A549 (cell line): ENCODE data around the gene AP4S1.

Experiments
- GATA3 ChIP-seq: IDR thresholded peaks from 2 replicates; pipeline ENCODE4 v1.6.1; 2012; ENCODE audit warnings: borderline replicate concordance
- JUN ChIP-seq, 2 experiments: fragments of >200 bp; sonication (Bioruptor Twin); formaldehyde crosslinking; IDR thresholded peaks; 2 replicates in 1 of 2; 3 replicates in 1 of 2; pipeline ENCODE4 v1.6.1; 2016 to 2017
- KDM1A ChIP-seq: fragments of 200-600 bp; sonication (generic); IDR thresholded peaks from 2 replicates; pipeline ENCODE4 v1.6.1; 2016; ENCODE audit warnings: low read depth, mild to moderate bottlenecking
- POLR2A ChIP-seq: IDR thresholded peaks from 2 replicates; pipeline ENCODE4 v1.6.1; 2012; ENCODE audit warnings: mild to moderate bottlenecking, low read length
- RFX5 ChIP-seq: fragments of 450-650 bp; IDR thresholded peaks from 2 replicates; pipeline ENCODE4 v1.7.1; 2014; ENCODE audit warnings: antibody characterized with exemption, mild to moderate bottlenecking, moderate library complexity
- SMC3 ChIP-seq: fragments of >200 bp; sonication (Bioruptor Twin); formaldehyde crosslinking; IDR thresholded peaks from 3 replicates; pipeline ENCODE4 v1.6.1; 2018; ENCODE audit warnings: inconsistent platforms
- ZSCAN20 ChIP-seq: fragments of 250-450 bp; sonication (Bioruptor Pico); IDR thresholded peaks from 2 replicates; pipeline ENCODE4 v1.8.0; 2022; ENCODE audit warnings: mild to moderate bottlenecking, moderate library complexity
- TF ChIP-seq, protein P1 (sequence below): fragments of >200 bp; sonication (Bioruptor Twin); formaldehyde crosslinking; IDR thresholded peaks from 3 replicates; pipeline ENCODE4 v1.6.1; 2016
- TF ChIP-seq, protein P2 (sequence below): fragments of >200 bp; sonication (Bioruptor Twin); formaldehyde crosslinking; IDR thresholded peaks from 3 replicates; pipeline ENCODE4 v1.5.1; 2016
- TF ChIP-seq, protein P3 (sequence below): fragments of 150-350 bp; IDR thresholded peaks from 2 replicates; pipeline ENCODE4 v1.6.1; 2014; ENCODE audit warnings: low read depth, mild to moderate bottlenecking, low read length
- TF ChIP-seq, protein P4 (sequence below): IDR thresholded peaks from 2 replicates; pipeline ENCODE4 v1.6.1; 2012

DNA sequence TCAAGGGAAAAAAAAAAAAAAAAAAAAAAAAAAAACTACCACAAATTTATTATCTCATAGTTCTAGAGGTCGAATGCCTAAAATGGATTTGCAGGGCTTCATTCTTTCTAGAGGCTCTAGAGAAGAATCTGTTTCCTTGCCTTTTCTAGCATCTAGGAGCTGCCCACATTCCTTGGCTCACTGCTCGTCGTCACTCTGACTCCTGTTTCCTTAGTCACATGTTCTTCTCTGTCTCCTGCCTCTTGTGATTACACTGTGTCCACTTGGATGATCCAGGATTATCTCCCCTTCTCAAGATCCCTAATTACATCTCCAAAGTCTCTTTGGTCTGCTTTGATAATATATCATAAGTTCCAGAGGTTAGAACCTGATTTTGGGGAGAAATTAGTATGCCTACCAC, 93.4 kb downstream of the AP4S1 start:
- TF ChIP-seq, protein P1, sequence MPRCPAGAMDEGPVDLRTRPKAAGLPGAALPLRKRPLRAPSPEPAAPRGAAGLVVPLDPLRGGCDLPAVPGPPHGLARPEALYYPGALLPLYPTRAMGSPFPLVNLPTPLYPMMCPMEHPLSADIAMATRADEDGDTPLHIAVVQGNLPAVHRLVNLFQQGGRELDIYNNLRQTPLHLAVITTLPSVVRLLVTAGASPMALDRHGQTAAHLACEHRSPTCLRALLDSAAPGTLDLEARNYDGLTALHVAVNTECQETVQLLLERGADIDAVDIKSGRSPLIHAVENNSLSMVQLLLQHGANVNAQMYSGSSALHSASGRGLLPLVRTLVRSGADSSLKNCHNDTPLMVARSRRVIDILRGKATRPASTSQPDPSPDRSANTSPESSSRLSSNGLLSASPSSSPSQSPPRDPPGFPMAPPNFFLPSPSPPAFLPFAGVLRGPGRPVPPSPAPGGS, result no peak
- TF ChIP-seq, protein P2, sequence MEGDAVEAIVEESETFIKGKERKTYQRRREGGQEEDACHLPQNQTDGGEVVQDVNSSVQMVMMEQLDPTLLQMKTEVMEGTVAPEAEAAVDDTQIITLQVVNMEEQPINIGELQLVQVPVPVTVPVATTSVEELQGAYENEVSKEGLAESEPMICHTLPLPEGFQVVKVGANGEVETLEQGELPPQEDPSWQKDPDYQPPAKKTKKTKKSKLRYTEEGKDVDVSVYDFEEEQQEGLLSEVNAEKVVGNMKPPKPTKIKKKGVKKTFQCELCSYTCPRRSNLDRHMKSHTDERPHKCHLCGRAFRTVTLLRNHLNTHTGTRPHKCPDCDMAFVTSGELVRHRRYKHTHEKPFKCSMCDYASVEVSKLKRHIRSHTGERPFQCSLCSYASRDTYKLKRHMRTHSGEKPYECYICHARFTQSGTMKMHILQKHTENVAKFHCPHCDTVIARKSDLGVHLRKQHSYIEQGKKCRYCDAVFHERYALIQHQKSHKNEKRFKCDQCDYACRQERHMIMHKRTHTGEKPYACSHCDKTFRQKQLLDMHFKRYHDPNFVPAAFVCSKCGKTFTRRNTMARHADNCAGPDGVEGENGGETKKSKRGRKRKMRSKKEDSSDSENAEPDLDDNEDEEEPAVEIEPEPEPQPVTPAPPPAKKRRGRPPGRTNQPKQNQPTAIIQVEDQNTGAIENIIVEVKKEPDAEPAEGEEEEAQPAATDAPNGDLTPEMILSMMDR, result no peak
- TF ChIP-seq SMC3 (no peak), POLR2A (no peak), KDM1A (no peak), ZSCAN20 (CRISPR knock-in tag) (no peak), JUN (IDR thresholded peaks at IDR 0.05) (no peak), GATA3 (no peak), RFX5 (no peak)
- TF ChIP-seq, protein P3, sequence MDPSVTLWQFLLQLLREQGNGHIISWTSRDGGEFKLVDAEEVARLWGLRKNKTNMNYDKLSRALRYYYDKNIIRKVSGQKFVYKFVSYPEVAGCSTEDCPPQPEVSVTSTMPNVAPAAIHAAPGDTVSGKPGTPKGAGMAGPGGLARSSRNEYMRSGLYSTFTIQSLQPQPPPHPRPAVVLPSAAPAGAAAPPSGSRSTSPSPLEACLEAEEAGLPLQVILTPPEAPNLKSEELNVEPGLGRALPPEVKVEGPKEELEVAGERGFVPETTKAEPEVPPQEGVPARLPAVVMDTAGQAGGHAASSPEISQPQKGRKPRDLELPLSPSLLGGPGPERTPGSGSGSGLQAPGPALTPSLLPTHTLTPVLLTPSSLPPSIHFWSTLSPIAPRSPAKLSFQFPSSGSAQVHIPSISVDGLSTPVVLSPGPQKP, result no peak
- TF ChIP-seq, protein P4, sequence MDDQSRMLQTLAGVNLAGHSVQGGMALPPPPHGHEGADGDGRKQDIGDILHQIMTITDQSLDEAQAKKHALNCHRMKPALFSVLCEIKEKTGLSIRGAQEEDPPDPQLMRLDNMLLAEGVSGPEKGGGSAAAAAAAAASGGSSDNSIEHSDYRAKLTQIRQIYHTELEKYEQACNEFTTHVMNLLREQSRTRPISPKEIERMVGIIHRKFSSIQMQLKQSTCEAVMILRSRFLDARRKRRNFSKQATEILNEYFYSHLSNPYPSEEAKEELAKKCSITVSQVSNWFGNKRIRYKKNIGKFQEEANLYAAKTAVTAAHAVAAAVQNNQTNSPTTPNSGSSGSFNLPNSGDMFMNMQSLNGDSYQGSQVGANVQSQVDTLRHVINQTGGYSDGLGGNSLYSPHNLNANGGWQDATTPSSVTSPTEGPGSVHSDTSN, result no peak
